Mesendoderm (in vitro differentiated cells): ENCODE results near the gene UGT1A5.

Experiments
- DNase-seq: peaks from one replicate; pipeline ENCODE4 v3.0.0; 2013
- H2AK5ac ChIP-seq: 2 replicates; pipeline ENCODE4 v1.6.1; 2013; ENCODE audit warnings: low read length, inconsistent platforms
- H2BK120ac ChIP-seq: 2 replicates; pipeline ENCODE4 v1.6.1; 2013; ENCODE audit warnings: low read depth, mild to moderate bottlenecking, low read length, moderate library complexity, mixed read lengths
- H2BK15ac ChIP-seq: replicated peaks from 2 replicates; pipeline ENCODE4 v1.6.1; 2013; ENCODE audit warnings: low read depth, mild to moderate bottlenecking, moderate library complexity
- H2BK5ac ChIP-seq: 2 replicates; pipeline ENCODE4 v1.6.1; 2013; ENCODE audit warnings: low read length, inconsistent platforms
- H3K18ac ChIP-seq: 2 replicates; pipeline ENCODE4 v1.6.1; 2013; ENCODE audit warnings: mild to moderate bottlenecking, low read length, mixed read lengths
- H3K23ac ChIP-seq: one replicate; pipeline ENCODE4 v1.6.1; 2013; ENCODE audit warnings: low read length
- H3K27ac ChIP-seq: 2 replicates; pipeline ENCODE4 v1.5.1; 2013; ENCODE audit warnings: low read depth, mild to moderate bottlenecking, inconsistent platforms, low read length, moderate library complexity
- H3K27me3 ChIP-seq: 2 replicates; pipeline ENCODE4 v1.6.1; 2013; ENCODE audit warnings: low read length, control low read depth, mild to moderate bottlenecking, inconsistent platforms; ENCODE audit not compliant: insufficient read depth, poor library complexity
- H3K36me3 ChIP-seq: 2 replicates; pipeline ENCODE4 v1.6.1; 2013; ENCODE audit warnings: low read length, inconsistent platforms; ENCODE audit not compliant: control insufficient read depth, insufficient read depth
- H3K4ac ChIP-seq: one replicate; pipeline ENCODE4 v1.6.1; 2013; ENCODE audit warnings: low read depth, mild to moderate bottlenecking, low read length, moderate library complexity
- H3K4me1 ChIP-seq: 2 replicates; pipeline ENCODE4 v1.6.1; 2013; ENCODE audit warnings: low read depth, low read length, inconsistent platforms; ENCODE audit not compliant: control insufficient read depth
- H3K4me2 ChIP-seq: 2 replicates; pipeline ENCODE4 v1.6.1; 2013; ENCODE audit warnings: low read length
- H3K4me3 ChIP-seq: 2 replicates; pipeline ENCODE4 v1.5.1; 2013; ENCODE audit warnings: mild to moderate bottlenecking, low read length
- H3K56ac ChIP-seq: one replicate; pipeline ENCODE4 v1.6.1; 2013; ENCODE audit warnings: low read length
- H3K79me1 ChIP-seq: 2 replicates; pipeline ENCODE4 v1.6.1; 2013; ENCODE audit warnings: low read length, inconsistent platforms
- H3K79me2 ChIP-seq: 2 replicates; pipeline ENCODE4 v1.6.1; 2013; ENCODE audit warnings: mild to moderate bottlenecking, low read length; ENCODE audit not compliant: control insufficient read depth, insufficient read depth
- H3K9ac ChIP-seq: 2 replicates; pipeline ENCODE4 v1.6.1; 2013; ENCODE audit warnings: low read length, inconsistent platforms
- H4K5ac ChIP-seq: one replicate; pipeline ENCODE4 v1.6.1; 2013; ENCODE audit warnings: low read length
- H4K8ac ChIP-seq: one replicate; pipeline ENCODE4 v1.6.1; 2013; ENCODE audit warnings: low read depth, mild to moderate bottlenecking, control low read depth, low read length, moderate library complexity
- WGBS: extraction: QIAGEN DNeasy Blood & Tissue Kit; methylation state at CpG from one replicate; pipeline ENCODE4 v1.1.7; 2013; ENCODE audit warnings: low lambda C conversion rate, missing lambda C conversion rate; ENCODE audit not compliant: insufficient coverage; ENCODE audit errors: extremely low coverage; 5-methylcytosine and 5-hydroxymethylcytosine counted together

The UGT1A5 gene

GRCh38 chr2:233811087-233811486 lies 98.4 kb downstream of the UGT1A5 start:
- no peak overlapping the region for H2BK5ac ChIP-seq
- H3K27me3 ChIP-seq, result no peaks in the 10 kb centered on the region
- no peaks in the 10 kb centered on the region for H3K79me1 ChIP-seq
- no peak overlapping the region for H4K5ac ChIP-seq
- no peak overlapping the region for H3K4me3 ChIP-seq
- H3K23ac ChIP-seq, result no peak overlapping the region
- no CpG with 5 or more reads among the region's 4 CpGs for WGBS
- no peak for DNase-seq
- H3K9ac ChIP-seq, result no peak overlapping the region
- no peak overlapping the region for H3K4ac ChIP-seq
- H4K8ac ChIP-seq, result no peak overlapping the region
- H3K4me2 ChIP-seq, result no peak overlapping the region
- H3K56ac ChIP-seq, result no peak overlapping the region
- no peak overlapping the region for H2BK15ac ChIP-seq
- no peak overlapping the region for H3K27ac ChIP-seq
- H2AK5ac ChIP-seq, result no peak overlapping the region
- H3K36me3 ChIP-seq, result no peaks in the 10 kb centered on the region
- no peaks in the 10 kb centered on the region for H3K4me1 ChIP-seq
- H3K18ac ChIP-seq, result no peak overlapping the region
- no peaks in the 10 kb centered on the region for H3K79me2 ChIP-seq
- no peak overlapping the region for H2BK120ac ChIP-seq

- H2AK5ac ChIP-seq, result no peak overlapping the region
- no peak overlapping the region for H3K56ac ChIP-seq
- H3K27ac ChIP-seq, result no peak overlapping the region
- no peaks in the 10 kb centered on the region for H3K4me1 ChIP-seq
- no peaks in the 10 kb centered on the region for H3K79me1 ChIP-seq
- no peak overlapping the region for H3K9ac ChIP-seq
- H2BK15ac ChIP-seq, result no peak overlapping the region
- no peak overlapping the region for H4K8ac ChIP-seq
- no peak for DNase-seq
- no peak overlapping the region for H3K23ac ChIP-seq
- no CpG with 5 or more reads among the region's 8 CpGs for WGBS
- H2BK120ac ChIP-seq, result no peak overlapping the region
- H3K4ac ChIP-seq, result no peak overlapping the region
- no peak overlapping the region for H2BK5ac ChIP-seq
- no peaks in the 10 kb centered on the region for H3K79me2 ChIP-seq
- H3K4me3 ChIP-seq, result no peak overlapping the region
- H3K4me2 ChIP-seq, result no peak overlapping the region
- H3K36me3 ChIP-seq, result no peaks in the 10 kb centered on the region
- H4K5ac ChIP-seq, result no peak overlapping the region
- no peak overlapping the region for H3K18ac ChIP-seq
- no peaks in the 10 kb centered on the region for H3K27me3 ChIP-seq
Measured at GRCh38 chr2:233811732-233812131, 99.0 kb downstream of the UGT1A5 start.

GRCh38 chr2:233813236-233814055 lies 100.7 kb downstream of the UGT1A5 start:
- WGBS, result no CpG with 5 or more reads among the region's 3 CpGs
- Histone ChIP-seq H3K79me2 (no peaks in the 10 kb centered on the region), H3K27me3 (no peaks in the 10 kb centered on the region), H3K18ac (no peak overlapping the region), H4K5ac (no peak overlapping the region), H2BK5ac (no peak overlapping the region), H3K9ac (no peak overlapping the region), H2AK5ac (no peak overlapping the region), H2BK120ac (no peak overlapping the region), H3K27ac (no peak overlapping the region), H3K4me3 (no peak overlapping the region), H4K8ac (no peak overlapping the region), H3K4me1 (no peaks in the 10 kb centered on the region), H3K56ac (no peak overlapping the region), H3K36me3 (no peaks in the 10 kb centered on the region), H3K4ac (no peak overlapping the region), H2BK15ac (no peak overlapping the region), H3K79me1 (no peaks in the 10 kb centered on the region), H3K4me2 (no peak overlapping the region), H3K23ac (no peak overlapping the region)
- DNase-seq, result no peak

- H3K4me3 ChIP-seq, result no peak overlapping the region
- H3K79me2 ChIP-seq, result no peaks in the 10 kb centered on the region
- no peaks in the 10 kb centered on the region for H3K4me1 ChIP-seq
- peak; percentile 33 for DNase-seq
- no peak overlapping the region for H2BK15ac ChIP-seq
- no peaks in the 10 kb centered on the region for H3K27me3 ChIP-seq
- H3K9ac ChIP-seq, result no peak overlapping the region
- no peaks in the 10 kb centered on the region for H3K36me3 ChIP-seq
- H3K79me1 ChIP-seq, result no peaks in the 10 kb centered on the region
- H2BK5ac ChIP-seq, result no peak overlapping the region
- no peak overlapping the region for H3K18ac ChIP-seq
- no CpG with 5 or more reads among the region's 2 CpGs for WGBS
- no peak overlapping the region for H3K27ac ChIP-seq
- no peak overlapping the region for H3K23ac ChIP-seq
- no peak overlapping the region for H4K5ac ChIP-seq
- H2AK5ac ChIP-seq, result no peak overlapping the region
- no peak overlapping the region for H3K56ac ChIP-seq
- no peak overlapping the region for H3K4ac ChIP-seq
- no peak overlapping the region for H4K8ac ChIP-seq
- H3K4me2 ChIP-seq, result no peak overlapping the region
- H2BK120ac ChIP-seq, result no peak overlapping the region
Measured at GRCh38 chr2:233814056-233814835, 101.5 kb downstream of the UGT1A5 start.

GRCh38 chr2:233815861-233816260 lies 103.2 kb downstream of the UGT1A5 start:
- H2BK15ac ChIP-seq, result no peak overlapping the region
- no peak overlapping the region for H2BK120ac ChIP-seq
- no peaks in the 10 kb centered on the region for H3K79me1 ChIP-seq
- no peak overlapping the region for H3K4me3 ChIP-seq
- no peak overlapping the region for H3K18ac ChIP-seq
- H3K36me3 ChIP-seq, result no peaks in the 10 kb centered on the region
- no peak overlapping the region for H3K23ac ChIP-seq
- H2BK5ac ChIP-seq, result no peak overlapping the region
- H4K5ac ChIP-seq, result no peak overlapping the region
- no peak overlapping the region for H3K4ac ChIP-seq
- H3K79me2 ChIP-seq, result no peaks in the 10 kb centered on the region
- H3K4me2 ChIP-seq, result no peak overlapping the region
- no peaks in the 10 kb centered on the region for H3K4me1 ChIP-seq
- H3K9ac ChIP-seq, result no peak overlapping the region
- no peak overlapping the region for H3K27ac ChIP-seq
- no peaks in the 10 kb centered on the region for H3K27me3 ChIP-seq
- no peak overlapping the region for H4K8ac ChIP-seq
- H3K56ac ChIP-seq, result no peak overlapping the region
- no peak for DNase-seq
- no CpG with 5 or more reads among the region's 6 CpGs for WGBS
- H2AK5ac ChIP-seq, result no peak overlapping the region
